ENCODE measurements around the gene RNF5.
"Not testable (repeated sequence)": the region's sequence is repeated elsewhere in the genome, so short reads cannot be mapped to it uniquely, and the experiment has no call there.

RNF5 gene
- 9.9 to 28.1 (median 20.9) reads per million in 18 experiments for total RNA-seq

GRCh38 chr6:32177788-32178546 lies at the start of gene RNF5:
Gene RNF5, plus strand, starts transcription at chr6:32178405. Its CDS starts 107 bp downstream, at chr6:32178512.
- peak; percentile 100 for DNase-seq

- no peak for DNase-seq
Measured at GRCh38 chr6:32128751-32129296, 49.4 kb upstream of the RNF5 start.

- no peak for DNase-seq
Measured at GRCh38 chr6:32129297-32130088, 48.7 kb upstream of the RNF5 start.

GRCh38 chr6:32131439-32131948 lies 46.7 kb upstream of the RNF5 start:
- DNase-seq = no peak

- no peak for DNase-seq
Measured at GRCh38 chr6:32132110-32132509, 46.1 kb upstream of the RNF5 start.

- no peak for DNase-seq
Measured at GRCh38 chr6:32133786-32134185, 44.4 kb upstream of the RNF5 start.

- DNase-seq = no peak
Measured at GRCh38 chr6:32137454-32137853, 40.8 kb upstream of the RNF5 start.

- no peak for DNase-seq
Measured at GRCh38 chr6:32139590-32139989, 38.6 kb upstream of the RNF5 start.

- DNase-seq = no peak
Measured at GRCh38 chr6:32140420-32141046, 37.7 kb upstream of the RNF5 start.

- DNase-seq = not testable (repeated sequence)
Measured at GRCh38 chr6:32144238-32144637, 34.0 kb upstream of the RNF5 start.

- no peak for DNase-seq
Measured at GRCh38 chr6:32146287-32146686, 31.9 kb upstream of the RNF5 start.

- DNase-seq = no peak
Measured at GRCh38 chr6:32146687-32147086, 31.5 kb upstream of the RNF5 start.

GRCh38 chr6:32147401-32148132 lies 30.6 kb upstream of the RNF5 start:
- DNase-seq = peak in 1 of 2 donors; percentile 7

GRCh38 chr6:32148289-32149091 lies 29.7 kb upstream of the RNF5 start:
- peak; percentile 84 to 88 for DNase-seq

GRCh38 chr6:32149092-32149755 lies 29.0 kb upstream of the RNF5 start:
- no peak for DNase-seq

- DNase-seq = no peak
Measured at GRCh38 chr6:32149932-32150870, 28.0 kb upstream of the RNF5 start.

- DNase-seq = no peak
Measured at GRCh38 chr6:32151181-32151862, 26.9 kb upstream of the RNF5 start.

GRCh38 chr6:32151863-32152768 lies 26.1 kb upstream of the RNF5 start, which contains the start of gene PRRT1:
Gene PRRT1, minus strand, starts transcription at chr6:32151939. Its CDS starts 112 bp downstream, at chr6:32151827.
- no peak for DNase-seq
